Fibroblast of skin of right biceps (primary cell): ENCODE results near the gene FUBP1.
A peak's percentile ranks its signal among the peaks of the same experiment; 100 is the strongest.
"Not testable (repeated sequence)": the region's sequence is repeated elsewhere in the genome, so short reads cannot be mapped to it uniquely, and the experiment has no call there.

Source experiments
- DNase-seq: peaks from one replicate; pipeline ENCODE4 v3.0.0-alpha.2; 2013

The FUBP1 gene

DNA sequence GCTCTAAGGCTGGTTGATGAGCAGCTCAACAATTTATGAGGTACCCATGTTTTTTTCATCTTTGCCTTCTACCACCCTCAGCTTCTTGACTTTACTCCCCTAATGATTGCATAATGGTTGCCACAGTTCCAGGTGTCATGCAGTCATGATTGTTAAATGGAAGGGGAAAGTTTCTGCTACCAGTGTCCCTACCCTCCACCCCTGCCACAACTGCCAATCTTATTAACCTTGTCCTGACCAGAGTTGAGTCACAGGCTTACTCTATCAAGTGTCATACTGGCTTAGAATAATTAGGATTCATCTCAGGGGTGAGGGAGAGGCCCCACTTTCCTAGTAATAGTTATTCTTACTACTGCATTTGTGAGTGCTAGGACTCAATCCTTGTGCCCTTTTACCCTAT is 7.9 kb upstream of the FUBP1 start:
- no peak for DNase-seq

DNA sequence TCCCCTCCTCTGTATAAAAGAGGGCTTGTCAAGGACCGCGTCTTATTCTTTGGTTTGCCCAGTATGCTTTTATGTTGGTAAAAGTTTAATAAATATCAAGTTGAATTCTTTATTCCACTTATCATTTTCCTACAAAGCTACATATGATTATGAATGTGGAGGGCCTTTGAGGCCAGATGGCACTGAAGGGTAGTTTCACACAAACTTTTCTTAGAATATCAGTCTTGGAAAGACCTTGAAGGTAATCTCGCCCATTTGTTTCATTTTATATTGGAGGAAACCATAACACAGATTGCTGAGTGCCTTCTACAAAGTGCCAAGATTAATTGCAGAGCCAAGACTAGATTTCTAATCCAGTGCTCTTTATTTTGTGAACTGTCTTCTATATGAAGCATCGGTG is 5.8 kb upstream of the FUBP1 start:
- DNase-seq = no peak

DNA sequence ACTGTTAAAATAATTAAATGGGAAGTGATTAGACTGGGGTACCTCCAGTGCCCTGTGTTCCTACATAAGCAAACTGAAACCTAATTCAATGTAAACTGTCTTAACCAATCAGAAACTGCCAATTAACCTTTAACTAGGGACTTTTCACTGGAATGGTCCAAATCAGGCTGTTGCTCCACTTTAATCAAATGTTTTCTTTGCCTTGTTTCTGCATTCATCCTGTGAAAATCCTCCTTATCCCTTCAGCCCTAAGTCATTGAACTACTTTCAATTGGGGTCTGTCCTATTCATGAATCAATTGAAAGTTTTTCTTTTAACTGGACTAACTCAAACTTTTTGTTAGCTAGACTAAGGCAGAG is 5.1 kb upstream of the FUBP1 start:
- no peak for DNase-seq

DNA sequence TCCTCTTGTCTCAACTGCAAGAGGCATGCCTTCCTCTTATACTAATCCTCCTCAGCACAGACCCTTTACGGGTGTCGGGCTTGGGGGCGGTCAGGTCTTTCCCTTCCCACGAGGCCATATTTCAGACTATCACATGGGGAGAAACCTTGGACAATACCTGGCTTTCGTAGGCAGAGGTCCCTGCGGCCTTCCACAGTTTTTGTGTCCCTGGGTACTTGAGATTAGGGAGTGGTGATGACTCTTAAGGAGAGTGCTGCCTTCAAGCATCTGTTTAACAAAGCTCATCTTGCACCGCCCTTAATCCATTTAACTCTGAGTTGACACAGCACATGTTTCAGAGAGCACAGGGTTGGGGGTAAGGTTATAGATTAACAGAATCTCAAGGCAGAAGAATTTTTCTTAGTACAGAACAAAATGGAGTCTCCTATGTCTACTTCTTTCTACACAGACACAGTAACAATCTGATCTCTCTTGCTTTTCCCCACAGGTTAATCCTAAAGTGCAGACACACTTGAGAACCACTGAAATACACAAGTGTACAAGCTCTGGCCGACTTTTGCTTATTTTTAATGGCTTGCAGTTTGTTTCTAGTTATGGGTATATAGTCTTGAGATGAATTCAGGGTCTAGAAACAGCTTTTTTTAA is 4.6 kb upstream of the FUBP1 start:
- not testable (repeated sequence) for DNase-seq

DNA sequence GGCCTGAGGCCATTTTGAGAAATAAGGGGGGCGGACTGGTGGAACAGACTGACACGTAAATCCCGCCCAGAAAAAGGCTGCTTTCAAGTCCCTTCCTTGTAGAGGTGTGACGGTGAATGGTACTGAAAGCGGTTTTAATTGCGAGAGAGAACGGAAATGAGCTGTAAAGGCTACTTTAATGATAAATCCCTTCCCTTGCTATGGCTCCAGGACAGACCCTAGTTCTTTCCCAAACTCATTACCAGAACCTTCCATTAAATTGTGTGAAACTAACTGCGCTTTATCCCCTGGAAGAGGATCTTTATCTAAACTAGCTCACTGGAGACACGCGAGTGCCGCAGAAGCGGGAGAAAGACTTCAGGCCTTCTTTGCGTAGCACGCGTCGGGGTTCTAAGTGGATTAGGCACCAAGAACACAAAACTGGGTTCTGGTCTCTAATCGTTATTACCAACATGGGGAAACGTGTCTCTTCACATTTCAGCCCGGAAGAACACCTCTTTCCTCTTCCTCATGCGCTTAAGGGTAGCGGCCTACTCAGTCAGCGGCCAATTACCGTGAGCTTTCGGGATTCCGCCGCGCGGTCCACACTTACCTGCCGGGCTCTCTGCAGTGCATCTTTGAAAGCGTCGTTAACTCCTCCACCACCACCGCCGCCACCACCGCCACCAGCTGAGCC is 441 bp downstream of the FUBP1 start:
- peak; percentile 91 for DNase-seq

DNA sequence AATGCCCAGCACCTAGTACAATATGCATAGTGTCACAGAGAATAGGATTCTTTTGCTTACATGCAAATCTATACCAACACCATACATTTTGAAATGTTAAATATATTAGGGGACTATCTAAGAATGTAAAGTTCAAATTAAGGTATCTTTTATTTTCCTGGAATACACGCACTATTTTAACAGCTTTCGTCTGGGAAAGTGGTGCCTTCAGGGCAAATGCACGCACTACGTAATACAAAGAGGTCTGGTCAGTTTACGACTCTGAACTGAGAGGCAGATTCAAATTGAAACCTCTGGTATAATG is 931 bp downstream of the FUBP1 start:
- no peak for DNase-seq

DNA sequence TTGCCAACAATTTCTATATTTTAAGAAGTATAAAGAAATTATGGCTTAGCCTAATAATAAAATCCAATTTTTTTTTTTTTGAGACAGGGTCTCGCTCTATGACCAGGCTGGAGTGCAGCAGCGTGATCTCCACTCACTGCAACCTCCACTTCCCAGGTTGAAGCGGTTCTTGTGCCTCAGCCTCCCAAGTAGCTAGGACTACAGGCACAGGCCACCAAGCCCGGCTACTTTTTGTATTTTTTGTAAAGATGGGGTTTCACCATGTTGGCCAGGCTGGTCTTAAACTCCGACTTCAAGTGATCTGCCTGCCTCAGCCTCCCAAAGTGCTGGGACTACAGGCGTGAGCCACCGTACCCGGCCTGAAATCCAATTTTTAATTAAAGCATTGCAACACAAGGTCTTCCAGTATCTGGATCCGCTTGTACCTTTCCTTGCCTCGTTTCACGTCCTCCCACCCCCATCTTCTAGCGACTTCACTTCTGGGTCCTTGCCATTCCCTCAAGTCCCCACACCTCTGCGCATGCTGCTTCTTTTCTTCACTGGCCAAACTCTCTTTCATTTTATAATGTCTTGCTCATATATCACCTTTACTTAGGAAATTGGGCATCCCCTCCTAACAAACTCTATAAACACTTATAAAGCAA is 2.3 kb downstream of the FUBP1 start:
- DNase-seq = no peak

DNA sequence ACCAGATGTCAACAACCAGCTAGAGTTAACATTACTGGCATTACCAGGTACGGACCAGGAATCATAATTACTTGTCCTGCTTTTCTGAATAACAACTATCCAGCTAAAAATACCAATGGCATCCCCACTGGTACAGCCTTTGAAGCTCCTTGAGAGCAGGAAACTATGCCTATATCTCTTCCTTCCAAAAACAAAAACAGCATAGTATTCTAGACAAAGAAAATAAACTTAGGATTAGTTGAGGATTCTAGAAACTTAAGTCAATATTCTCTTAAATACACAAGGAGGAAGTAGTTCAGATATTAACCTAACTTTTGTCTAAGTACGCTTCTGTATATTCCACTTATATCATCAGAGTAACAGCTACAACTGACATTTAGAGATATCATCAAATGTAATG is 3.0 kb downstream of the FUBP1 start:
- no peak for DNase-seq

DNA sequence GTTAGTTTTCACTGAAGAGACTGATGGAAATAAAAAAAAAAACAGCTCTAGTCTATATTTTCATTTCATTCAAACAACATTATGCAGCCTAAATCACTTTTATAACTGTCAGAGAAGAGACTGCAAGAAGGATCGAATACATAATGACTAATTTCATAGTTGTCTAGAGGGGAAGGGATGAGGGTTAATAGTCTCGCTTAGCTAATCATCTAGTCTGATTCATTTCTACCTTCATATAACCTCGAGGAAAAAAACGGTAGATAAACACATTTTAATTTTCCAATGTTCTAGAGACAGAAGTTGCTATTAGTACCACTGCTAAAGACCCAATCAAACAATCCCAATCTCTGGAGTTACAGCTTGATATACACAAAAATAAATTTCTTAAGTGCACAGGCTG is 3.5 kb downstream of the FUBP1 start:
- peak; percentile 61 for DNase-seq

DNA sequence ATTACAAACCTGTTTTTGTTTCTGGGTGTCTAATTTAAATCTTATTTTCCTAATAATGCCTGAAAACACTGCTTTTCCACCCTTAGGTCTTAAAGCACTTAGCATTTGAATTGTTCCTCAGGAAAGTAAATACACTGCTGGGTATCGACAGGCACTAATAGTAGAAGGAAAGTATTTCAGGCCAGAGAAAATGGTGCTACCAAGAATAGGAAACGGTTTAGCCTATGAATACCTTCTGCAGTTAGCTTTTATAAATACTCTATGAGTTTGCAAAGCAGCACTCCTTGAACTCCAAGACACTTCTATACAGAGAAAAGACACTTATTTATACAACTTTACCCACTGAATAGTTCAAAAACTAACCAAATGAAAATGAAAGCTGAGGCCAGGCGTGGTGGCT is 6.8 kb downstream of the FUBP1 start:
- DNase-seq = no peak

DNA sequence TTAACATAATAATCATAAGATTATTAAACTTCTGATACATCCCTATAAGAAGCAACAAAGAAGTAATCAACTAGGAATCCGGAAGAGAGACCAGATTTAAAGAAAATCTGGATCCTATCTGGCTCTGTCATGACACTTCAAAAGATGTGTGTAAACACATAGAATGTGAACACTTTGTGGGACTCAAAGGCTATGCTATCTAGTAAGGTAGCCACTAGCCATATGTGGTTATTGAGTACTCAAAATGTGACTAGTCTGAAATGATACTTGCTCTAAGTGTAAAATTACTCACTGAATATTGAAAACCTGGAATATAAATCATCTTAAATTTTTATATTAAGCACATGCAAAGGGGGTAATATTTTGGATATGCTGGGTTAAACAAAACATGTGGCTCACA is 8.7 kb downstream of the FUBP1 start:
- DNase-seq = no peak

DNA sequence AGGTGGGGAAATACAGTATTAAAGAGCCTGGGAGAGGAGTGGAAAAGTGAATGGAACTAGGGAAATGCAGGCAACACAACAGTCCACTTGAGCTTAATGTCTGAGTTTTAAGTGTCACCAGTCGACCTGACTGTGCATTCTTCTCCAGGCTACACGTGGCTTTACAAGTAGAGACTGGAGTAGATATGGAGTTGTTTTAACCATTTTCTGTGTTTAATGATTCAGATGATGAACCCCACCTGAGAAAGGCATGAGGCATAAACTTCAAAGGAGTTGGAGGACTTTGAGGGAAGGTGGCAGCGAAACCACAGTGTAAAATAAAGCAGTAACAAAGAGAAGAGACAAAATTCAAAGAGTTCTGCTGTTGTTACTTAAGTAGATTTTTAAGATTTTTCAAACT is 12.6 kb downstream of the FUBP1 start:
- no peak for DNase-seq

DNA sequence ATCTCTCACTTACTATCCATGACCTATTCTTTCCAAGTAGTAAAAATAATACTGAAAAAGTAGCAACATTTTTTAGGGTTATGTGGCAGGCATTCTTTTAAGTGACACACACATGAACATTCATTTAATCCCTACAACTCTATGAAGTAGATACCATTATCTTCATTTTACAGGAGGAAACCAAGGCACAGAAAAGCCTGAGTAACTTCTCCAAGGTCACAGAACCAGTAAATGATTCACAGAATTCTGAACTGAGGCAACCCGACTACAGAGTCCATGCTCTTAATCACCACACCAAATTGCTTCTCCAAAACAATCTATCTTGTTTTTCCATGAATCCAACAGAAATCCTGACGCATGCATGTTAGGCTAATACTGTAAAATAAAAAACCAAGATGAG is 17.5 kb downstream of the FUBP1 start:
- no peak for DNase-seq

DNA sequence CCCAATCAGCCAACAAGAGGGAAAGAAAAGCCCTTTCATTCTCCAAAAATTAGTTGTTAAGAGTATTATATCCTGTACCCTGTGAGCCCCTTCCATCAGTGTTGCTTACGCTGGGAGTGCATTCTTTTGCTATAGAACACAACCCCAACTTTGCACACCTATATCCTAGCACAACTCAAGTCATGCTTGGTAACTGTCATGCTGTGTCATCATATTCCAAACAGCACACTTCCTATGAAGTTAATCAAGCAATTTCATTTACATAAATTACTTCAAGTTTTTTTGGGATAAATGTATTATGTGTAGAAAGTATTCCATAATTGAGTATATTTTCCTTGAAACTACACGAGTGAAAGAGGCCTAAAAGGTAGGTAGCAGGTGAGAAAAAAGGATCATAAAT is 20.0 kb downstream of the FUBP1 start:
- DNase-seq = no peak

DNA sequence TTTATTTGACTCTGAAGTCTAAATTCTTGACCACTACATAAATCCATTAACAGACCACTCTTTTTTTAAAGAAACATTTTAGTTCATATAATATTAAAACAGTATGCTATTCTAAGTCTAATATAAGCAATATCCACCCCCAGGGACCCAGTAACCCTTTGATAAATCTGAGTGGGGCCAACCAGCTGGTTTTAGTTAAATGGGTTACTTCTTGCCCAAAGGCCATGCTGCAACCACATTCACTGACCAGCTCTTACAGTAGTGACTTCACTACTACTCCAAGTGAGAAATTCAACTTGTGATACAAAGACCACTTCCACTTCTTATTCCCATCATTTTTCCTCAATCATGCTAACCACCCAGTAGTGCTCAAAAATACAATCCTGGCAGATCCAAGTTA is 20.5 kb downstream of the FUBP1 start:
- no peak for DNase-seq

DNA sequence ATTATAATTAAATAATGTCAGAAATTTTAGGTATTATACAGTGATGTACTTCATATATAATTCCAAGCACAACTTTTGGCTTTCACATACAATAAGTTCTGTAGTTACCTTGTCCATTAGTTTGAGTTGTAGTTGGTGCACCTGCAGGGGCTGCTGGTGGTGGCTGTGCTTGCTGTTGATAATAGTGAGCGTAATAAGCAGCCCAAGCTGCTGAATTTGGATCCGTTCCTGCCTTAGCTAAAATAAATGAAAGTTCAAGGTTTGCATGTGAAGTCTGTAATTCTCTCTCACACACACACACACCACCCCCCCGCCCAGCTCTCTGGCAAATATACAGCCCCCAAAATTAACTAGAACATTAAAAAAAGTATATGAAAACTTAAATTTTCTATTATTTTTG is 22.4 kb downstream of the FUBP1 start:
- DNase-seq = no peak

DNA sequence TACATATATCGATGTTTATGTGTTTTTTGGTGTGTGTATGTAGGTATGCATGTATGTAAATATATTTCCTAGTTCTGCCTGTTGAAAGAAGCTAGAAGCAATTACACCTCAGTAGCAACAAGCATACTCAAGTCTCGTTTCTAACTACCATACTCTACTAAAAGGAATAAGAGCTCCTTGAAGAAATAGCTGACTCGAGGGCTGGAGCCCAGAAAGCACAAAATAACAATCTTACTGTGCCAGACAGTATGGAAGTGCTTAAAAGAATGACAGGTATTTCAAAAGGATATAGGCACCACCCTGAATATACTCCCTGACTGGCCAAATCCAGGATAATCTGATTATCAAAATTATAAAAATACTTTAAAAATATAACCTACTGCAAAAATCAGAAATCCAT is 23.2 kb downstream of the FUBP1 start:
- no peak for DNase-seq

DNA sequence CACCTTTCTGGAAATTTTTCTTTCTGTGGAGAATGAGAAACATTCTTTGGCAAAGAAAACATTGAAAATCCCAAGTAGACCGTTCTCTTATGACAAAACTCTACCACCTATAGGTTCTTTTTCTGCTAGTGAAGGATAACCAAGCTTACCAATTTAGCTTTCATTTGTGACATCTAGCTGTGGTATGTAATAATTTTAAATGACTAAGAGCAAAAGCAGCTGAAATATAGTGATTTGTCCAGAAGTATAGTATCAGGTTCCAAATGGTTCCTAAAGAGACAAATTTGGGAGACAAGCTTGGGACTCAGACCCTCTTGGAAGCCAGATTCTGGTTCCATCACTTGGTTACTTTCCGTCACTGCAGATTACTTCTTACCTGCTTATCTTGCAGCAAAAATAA is 24.4 kb downstream of the FUBP1 start:
- peak; percentile 52 for DNase-seq

DNA sequence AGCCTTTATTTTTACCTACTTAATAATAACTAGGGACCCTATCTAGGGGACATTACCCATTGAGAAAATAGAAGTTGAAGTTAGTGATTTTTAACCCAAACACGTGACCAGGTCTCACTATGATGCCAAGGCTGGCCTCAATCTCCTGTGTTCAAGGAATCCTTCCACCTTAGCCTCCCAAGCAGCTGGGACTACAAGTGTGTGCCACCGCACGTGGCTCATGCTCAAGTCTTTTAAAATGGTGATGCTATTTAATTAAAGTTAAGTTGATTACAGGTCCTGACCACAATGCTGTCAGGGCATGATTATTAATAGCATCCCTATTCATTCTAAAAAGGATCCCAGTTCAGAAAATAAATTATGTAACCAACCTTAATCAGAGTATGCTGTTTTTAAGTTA is 25.0 kb downstream of the FUBP1 start:
- DNase-seq = no peak

DNA sequence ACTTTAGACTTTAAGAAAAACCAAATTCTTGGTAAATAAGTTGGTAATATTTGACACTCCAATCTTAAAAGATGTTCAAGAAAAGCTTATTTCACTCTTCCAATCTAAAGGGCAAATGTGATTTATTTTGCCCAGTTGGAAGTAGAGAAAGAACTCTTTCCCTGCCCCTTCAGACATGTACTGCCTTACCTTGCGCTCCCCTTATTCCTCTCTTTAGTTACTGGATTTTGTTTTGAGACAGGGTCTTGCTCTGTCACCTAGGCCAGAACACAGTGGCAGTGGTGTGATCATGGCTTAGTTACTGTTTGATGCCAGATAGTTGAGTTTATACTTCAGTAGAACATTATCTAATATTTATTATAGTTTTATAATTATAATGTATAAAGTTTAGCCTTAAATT is 27.5 kb downstream of the FUBP1 start:
- no peak for DNase-seq

DNA sequence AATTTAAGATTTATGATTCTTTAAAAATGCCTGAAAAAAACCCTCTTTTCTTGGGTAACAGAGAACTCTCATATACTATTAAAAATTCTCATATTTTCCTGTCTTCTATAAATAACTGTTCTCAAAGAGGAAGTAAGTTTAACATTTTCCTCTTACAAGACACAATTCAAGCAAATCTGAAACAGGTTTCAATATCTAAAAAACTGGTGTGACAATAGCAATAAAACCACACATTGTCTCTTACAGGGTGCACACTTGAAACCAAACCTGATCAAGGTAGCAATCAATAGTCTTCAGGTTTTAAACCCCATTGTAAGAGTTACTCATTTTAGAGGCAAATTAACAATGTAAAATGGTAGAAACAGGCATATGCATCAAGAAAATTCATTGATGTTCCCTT is 28.0 kb downstream of the FUBP1 start:
- no peak for DNase-seq

DNA sequence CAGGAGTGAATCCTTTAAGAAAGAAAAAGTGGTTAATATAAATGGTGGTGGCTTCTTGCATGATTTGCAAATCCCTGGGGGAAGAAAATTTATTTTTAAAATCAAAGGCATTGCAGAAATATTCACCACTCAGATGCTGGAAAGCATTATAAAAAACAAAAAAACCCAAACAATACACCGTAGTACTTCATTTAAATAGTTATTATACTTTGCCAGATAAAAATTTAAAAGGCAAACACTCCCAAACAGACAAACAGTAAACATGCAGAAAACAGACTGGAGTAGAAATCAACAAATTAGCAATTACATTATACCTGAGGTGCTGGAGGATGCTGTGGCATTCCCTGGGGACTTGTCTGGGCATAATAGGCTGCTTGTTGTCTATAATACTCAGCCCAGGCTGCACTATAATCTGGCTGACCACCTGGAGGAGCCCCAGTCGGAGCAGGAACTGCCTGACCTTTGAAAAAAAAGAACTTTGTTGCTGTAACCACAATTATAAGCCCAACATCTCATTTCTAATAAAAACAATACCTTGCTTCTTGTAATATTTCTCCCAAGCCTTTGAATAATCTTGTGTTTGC is 29.9 kb downstream of the FUBP1 start:
- peak; percentile 26 for DNase-seq

DNA sequence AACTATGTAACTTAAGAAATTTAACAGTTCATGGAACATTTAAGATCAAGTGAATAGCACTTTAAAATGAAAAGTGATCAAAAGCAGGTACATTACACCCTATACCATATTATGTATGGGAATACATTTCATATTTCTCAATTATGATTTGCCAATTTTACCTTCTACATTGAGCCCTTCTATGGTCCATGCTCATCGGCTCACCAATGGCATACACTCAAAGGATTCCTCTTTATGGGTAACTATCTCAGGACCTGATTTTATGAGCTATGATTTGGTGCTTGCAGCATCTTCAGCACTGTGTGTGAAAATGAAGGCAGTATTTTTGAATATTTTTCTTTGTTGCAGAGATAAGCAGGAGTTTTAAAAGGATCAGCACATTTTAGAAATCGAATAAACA is 33.5 kb downstream of the FUBP1 start:
- DNase-seq = no peak

DNA sequence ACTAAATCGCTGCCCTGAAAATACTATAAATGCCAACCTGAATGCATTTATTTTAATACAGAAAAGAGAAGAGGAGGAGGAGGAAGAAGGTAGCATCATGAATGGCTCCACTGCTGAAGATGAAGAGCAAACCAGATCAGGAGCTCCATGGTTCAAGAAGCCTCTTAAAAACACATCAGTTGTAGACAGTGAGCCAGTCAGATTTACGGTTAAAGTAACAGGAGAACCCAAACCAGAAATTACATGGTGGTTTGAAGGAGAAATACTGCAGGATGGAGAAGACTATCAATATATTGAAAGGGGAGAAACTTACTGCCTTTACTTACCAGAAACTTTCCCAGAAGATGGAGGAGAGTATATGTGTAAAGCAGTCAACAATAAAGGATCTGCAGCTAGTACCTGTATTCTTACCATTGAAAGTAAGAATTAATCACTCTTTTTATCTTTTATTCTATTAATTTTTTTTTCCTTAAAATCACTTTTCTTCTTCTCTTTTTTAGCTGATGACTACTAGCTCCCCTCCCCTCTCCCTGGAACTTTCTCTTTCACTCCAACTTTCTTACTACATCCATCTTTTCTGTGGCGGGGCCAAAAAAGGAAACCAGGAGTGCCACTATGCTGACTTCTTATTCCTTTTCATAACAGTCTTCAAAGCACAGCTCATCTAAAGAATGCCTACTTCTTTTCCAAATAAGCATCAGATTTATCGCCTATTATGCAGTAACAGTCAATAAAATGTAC is 36.3 kb downstream of the FUBP1 start:
- DNase-seq = no peak
